Transverse colon (tissue), 4 donors: ENCODE measurements around the gene PRKCA. TPM values are rescaled to one million over a fixed set of nuclear protein-coding genes. Genes with fewer than 3 reads are reported as not detected.

Source experiments
- DNase-seq: peaks from one replicate; pipeline ENCODE4 v3.0.0-alpha.2; 2019
- H3K27ac ChIP-seq, 4 donors: fragments of 200-600 bp; sonication (generic); 2 replicates each; pipeline ENCODE4 v1.5.1; 2016 to 2018; ENCODE audit warnings: inconsistent platforms in 4 of 4
- H3K27me3 ChIP-seq: fragments of 200-600 bp; sonication (generic); 2 replicates; pipeline ENCODE4 v1.5.1; 2017; ENCODE audit warnings: inconsistent platforms
- H3K36me3 ChIP-seq, 4 donors: fragments of 200-600 bp; sonication (generic); 2 replicates each; pipeline ENCODE4 v1.5.1; 2017 to 2019; ENCODE audit warnings: inconsistent platforms in 4 of 4
- H3K4me1 ChIP-seq, 4 donors: fragments of 200-600 bp; sonication (generic); 2 replicates each; pipeline ENCODE4 v1.5.1; 2017 to 2020; ENCODE audit warnings: inconsistent platforms in 4 of 4
- H3K4me3 ChIP-seq, 4 donors: fragments of 200-600 bp; sonication (generic); 1 replicate in 1 of 4; 2 replicates in 3 of 4; pipeline versions ENCODE4 v1.5.1 to v1.6.1; 2017 to 2019; ENCODE audit warnings: inconsistent platforms in 4 of 4
- H3K9me3 ChIP-seq, 2 donors: fragments of 200-600 bp; sonication (generic); 2 replicates each; pipeline ENCODE4 v1.5.1; 2017 to 2019; ENCODE audit warnings: inconsistent platforms in 2 of 2
- EP300 ChIP-seq: sonication (generic); formaldehyde crosslinking; IDR thresholded peaks from one replicate; pipeline ENCODE4 v1.6.1; 2017; ENCODE audit warnings: antibody characterized with exemption, low read depth
- POLR2A ChIP-seq: fragments of 450-650 bp; IDR thresholded peaks from one replicate; pipeline ENCODE4 v1.6.1; 2016; ENCODE audit warnings: antibody characterized with exemption, mild to moderate bottlenecking, moderate library complexity
- POLR2AphosphoS5 ChIP-seq, 3 donors: sonication (generic); formaldehyde crosslinking; IDR thresholded peaks; one replicate each; pipeline ENCODE4 v1.6.1; 2016; ENCODE audit warnings: antibody characterized with exemption in 3 of 3
- WGBS, 2 donors: methylation state at CpG; one replicate each; pipeline ENCODE4 v1.1.5; 2018; ENCODE audit warnings: low coverage in 1 of 2; 5-methylcytosine and 5-hydroxymethylcytosine counted together
- in situ Hi-C, 4 donors: fragments of 200-750 bp; cut with MboI; loops; one replicate each; pipeline versions ENCODE4 v1.15.0 to v1.15.1; 2017; ENCODE audit warnings: low sequenced_read_pairs in 3 of 4, low pct_ligation_motif_present in 1 of 4, low pct_unique_long_range_greater_than_20kb in 1 of 4
- intact Hi-C: fragments of 100-400 bp; cut with DNase I; formaldehyde crosslinking; loops from one replicate; pipeline ENCODE4 v1.15.1; 2023; ENCODE audit warnings: low total_unique reads
- total RNA-seq, 4 donors: library from RNA; depleted of rRNA; stranded (reverse); fragments of >200 nt; gene quantifications; one replicate each; pipeline ENCODE4 v1.1.0, GENCODE V29; 2016
- TF ChIP-seq, protein P1 (sequence below), 5 experiments: fragments of 200-600 bp in 3 of 5; fragments of 450-650 bp in 2 of 5; sonication (generic) in 3 of 5; IDR thresholded peaks; 1 replicate in 2 of 5; 2 replicates in 3 of 5; pipeline ENCODE4 v1.5.1; 2016 to 2017; ENCODE audit warnings: antibody characterized with exemption in 5 of 5, inconsistent platforms in 3 of 5, mild to moderate bottlenecking in 2 of 5, moderate library complexity in 1 of 5

Gene PRKCA
- total RNA-seq, 4 donors from 2014 or later: 16.1 to 49.7 (median 31.7) TPM

- Histone ChIP-seq H3K27me3 (no peaks in the 10 kb centered on the region), H3K9me3 (no peaks in the 10 kb centered on the region), H3K36me3 (no peaks in the 10 kb centered on the region), H3K27ac (peak overlapping the region; percentile 54 to 77 (median 69)), H3K4me1 (peaks cover 11 to 44% (median 27%) of the 10 kb centered on the region in 4 donors), H3K4me3 (no peak overlapping the region)
- in situ Hi-C loops (no loop called here), intact Hi-C loops (loop anchor here (10.0 kb wide), 1 partner anchor 149 kb away; no protein-coding TSS in a partner anchor)
- no peak for DNase-seq
- WGBS, 2 donors: 32 to 49% methylated on average over 8 to 11 of the region's 11 CpGs
- TF ChIP-seq POLR2A: no peak
- TF ChIP-seq, protein P1, sequence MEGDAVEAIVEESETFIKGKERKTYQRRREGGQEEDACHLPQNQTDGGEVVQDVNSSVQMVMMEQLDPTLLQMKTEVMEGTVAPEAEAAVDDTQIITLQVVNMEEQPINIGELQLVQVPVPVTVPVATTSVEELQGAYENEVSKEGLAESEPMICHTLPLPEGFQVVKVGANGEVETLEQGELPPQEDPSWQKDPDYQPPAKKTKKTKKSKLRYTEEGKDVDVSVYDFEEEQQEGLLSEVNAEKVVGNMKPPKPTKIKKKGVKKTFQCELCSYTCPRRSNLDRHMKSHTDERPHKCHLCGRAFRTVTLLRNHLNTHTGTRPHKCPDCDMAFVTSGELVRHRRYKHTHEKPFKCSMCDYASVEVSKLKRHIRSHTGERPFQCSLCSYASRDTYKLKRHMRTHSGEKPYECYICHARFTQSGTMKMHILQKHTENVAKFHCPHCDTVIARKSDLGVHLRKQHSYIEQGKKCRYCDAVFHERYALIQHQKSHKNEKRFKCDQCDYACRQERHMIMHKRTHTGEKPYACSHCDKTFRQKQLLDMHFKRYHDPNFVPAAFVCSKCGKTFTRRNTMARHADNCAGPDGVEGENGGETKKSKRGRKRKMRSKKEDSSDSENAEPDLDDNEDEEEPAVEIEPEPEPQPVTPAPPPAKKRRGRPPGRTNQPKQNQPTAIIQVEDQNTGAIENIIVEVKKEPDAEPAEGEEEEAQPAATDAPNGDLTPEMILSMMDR (IDR thresholded peaks at IDR 0.05): no peak
- no peak for TF ChIP-seq EP300
- TF ChIP-seq POLR2AphosphoS5 (IDR thresholded peaks at IDR 0.05): no peak
Measured at GRCh38 chr17:66415366-66416206, 113.2 kb downstream of the PRKCA start.

- Histone ChIP-seq H3K27me3 (no peaks in the 10 kb centered on the region), H3K9me3 (no peaks in the 10 kb centered on the region), H3K36me3 (no peaks in the 10 kb centered on the region), H3K4me3 (no peak overlapping the region), H3K27ac (peak overlapping the region in 3 of 4 donors; percentile 2 to 73 (median 54)), H3K4me1 (peaks cover 11 to 50% (median 28%) of the 10 kb centered on the region in 4 donors)
- in situ Hi-C loops: no loop called here
- WGBS, 2 donors: 85% methylated on average over 12 of the region's 12 CpGs; no CpG with 5 or more reads in 1 of the 2 donors
- DNase-seq: no peak
- intact Hi-C loops: loop anchor here (10.0 kb wide), 1 partner anchor 148 kb away; no protein-coding TSS in a partner anchor
- TF ChIP-seq, protein P1 (IDR thresholded peaks at IDR 0.05): no peak
- TF ChIP-seq POLR2AphosphoS5 (IDR thresholded peaks at IDR 0.05): no peak
- no peak for TF ChIP-seq EP300
- no peak for TF ChIP-seq POLR2A
Measured at GRCh38 chr17:66416207-66416940, 114.0 kb downstream of the PRKCA start.

DNA sequence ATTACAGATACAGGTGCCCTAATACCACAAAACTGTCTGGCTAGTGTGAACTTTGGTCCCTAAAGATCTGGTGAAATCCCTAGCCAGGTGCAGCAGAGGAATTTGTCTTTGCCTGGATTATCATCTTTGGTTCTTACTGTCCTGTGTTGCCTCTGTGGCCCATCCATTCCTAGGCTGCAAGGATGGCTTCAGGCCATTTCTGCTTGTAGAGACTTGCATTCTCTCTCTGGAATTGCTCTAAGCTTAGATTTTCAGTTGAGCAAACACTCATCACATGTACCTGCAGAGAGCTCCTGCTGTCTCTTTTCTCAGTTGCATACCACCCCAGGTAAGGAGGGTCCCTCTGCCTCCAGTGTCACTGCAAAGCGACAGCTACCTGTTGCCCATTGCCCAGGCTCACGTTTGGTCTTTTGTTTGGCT lies 114.9 kb downstream of the PRKCA start:
- Histone ChIP-seq H3K4me1 (peaks cover 11 to 58% (median 31%) of the 10 kb centered on the region in 4 donors), H3K27me3 (no peaks in the 10 kb centered on the region), H3K9me3 (no peaks in the 10 kb centered on the region), H3K36me3 (no peaks in the 10 kb centered on the region), H3K4me3 (no peak overlapping the region), H3K27ac (no peak overlapping the region)
- no peak for DNase-seq
- TF ChIP-seq EP300 (no peak), POLR2AphosphoS5 (IDR thresholded peaks at IDR 0.05) (no peak)
- in situ Hi-C loops (no loop called here), intact Hi-C loops (loop anchor here (10.0 kb wide), 1 partner anchor 147 kb away; no protein-coding TSS in a partner anchor)
- 33 to 68% methylated on average over 1 to 2 of the region's 2 CpGs for WGBS, 2 donors

- H3K4me1 ChIP-seq: peaks cover 0 to 30% (median 13%) of the 10 kb centered on the region in 4 donors
- no peak for DNase-seq
- TF ChIP-seq POLR2AphosphoS5 (IDR thresholded peaks at IDR 0.05) (peak in 1 of 3 donors; percentile 10), EP300 (no peak), POLR2A (no peak)
- TF ChIP-seq, protein P1 (IDR thresholded peaks at IDR 0.05): no peak
- intact Hi-C loops (no loop called here), in situ Hi-C loops (loop anchor here in 1 of 4 donors (10.0 kb wide), 1 partner anchor 166 kb away; no protein-coding TSS in a partner anchor)
- no peaks in the 10 kb centered on the region for H3K36me3 ChIP-seq
- no peaks in the 10 kb centered on the region for H3K27me3 ChIP-seq
- 57 to 72% methylated on average over 3 of the region's 3 CpGs for WGBS, 2 donors
- H3K9me3 ChIP-seq: no peaks in the 10 kb centered on the region
- no peak overlapping the region for H3K4me3 ChIP-seq
- H3K27ac ChIP-seq: peak overlapping the region in 2 of 4 donors; percentile 22 to 47
Measured at GRCh38 chr17:66420961-66421371, 118.6 kb downstream of the PRKCA start.
